ENCODE measurements around the gene ZBTB46. TPM values are rescaled to one million over a fixed set of nuclear protein-coding genes. Genes with fewer than 3 reads are reported as not detected.
A peak's percentile ranks its signal among the peaks of the same experiment; 100 is the strongest.

The ZBTB46 gene
- total and polyA plus RNA-seq, 5 experiments from 2014 or later, result 0.06 to 0.08 (median 0.06) TPM; not detected in 2

DNA sequence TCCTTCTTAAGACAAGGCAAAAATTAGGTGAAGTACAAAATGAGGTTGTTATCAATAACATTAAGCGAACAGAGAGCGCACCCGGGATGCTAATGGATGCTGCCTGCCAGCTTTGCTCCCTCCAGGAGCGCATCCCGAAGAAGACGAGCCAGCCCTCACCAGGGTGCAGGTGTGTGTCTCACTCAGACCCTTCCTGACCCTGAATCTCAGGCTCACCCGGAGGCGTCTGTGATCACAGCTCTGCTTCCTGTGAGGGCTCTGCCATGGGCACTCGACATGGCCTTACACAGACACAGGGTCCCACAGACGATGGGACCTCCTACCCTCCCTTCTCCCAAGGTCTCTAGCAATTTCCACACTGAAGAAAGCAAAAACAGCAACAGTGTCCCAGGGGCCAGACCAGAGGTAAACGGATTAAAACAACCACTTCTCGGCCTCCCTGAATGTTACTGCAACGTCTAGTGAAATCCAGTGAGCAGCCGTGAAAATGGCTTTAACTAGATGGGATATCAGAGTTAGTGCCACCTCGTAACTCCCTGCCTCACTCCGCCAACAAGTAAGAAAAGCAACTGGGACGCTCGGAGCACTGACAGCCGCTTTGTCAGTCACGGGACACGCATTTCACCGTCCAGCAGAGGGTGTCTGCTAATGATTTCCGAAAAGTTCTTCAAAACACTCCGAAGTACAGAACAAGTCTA is 11.7 kb downstream of the ZBTB46 start:
- peak overlapping the region in 6 of 10 donors; percentile 0 to 57 (median 26) for H3K4me3 Mint-ChIP-seq
- DNase-seq, result no peak

DNA sequence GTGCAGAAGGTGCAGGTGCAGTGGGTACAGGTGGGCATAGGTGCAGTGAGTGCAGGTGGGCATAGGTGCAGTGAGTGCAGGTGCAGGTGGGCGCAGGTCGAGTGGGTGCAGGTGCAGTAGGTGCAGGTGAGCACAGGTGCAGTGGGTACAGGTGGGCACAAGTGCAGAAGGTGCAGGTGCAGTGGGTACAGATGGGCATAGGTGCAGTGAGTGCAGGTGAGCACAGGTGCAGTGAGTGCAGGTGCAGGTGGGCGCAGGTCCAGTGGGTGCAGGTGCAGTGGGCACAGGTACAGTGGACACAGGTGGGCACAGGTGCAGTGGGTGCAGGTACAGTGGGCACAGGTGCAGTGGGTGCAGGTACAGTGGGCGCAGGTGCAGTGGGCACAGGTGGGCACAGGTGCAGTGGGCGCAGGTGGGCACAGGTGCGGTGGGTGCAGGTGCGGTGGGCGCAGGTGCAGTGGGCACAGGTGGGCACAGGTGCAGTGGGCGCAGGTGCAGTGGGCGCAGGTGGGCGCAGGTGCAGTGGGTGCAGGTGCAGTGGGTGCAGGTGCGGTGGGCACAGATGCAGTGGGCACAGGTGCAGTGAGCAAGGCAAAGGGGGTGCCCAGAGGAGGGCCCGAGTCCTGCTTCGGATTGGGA is 15.3 kb downstream of the ZBTB46 start:
- peak overlapping the region in 1 of 10 donors; percentile 79 for H3K27ac Mint-ChIP-seq
- no peaks in the 10 kb centered on the region for H3K27me3 Mint-ChIP-seq
- H3K36me3 Mint-ChIP-seq, result no peaks in the 10 kb centered on the region
- DNase-seq (no peak), ATAC-seq (no peak)
- peak overlapping the region in 1 of 10 donors; percentile 64 for H3K4me3 Mint-ChIP-seq
- no peaks in the 10 kb centered on the region for H3K9me3 Mint-ChIP-seq
- H3K4me1 Mint-ChIP-seq, result peaks cover 0 to 7% (median 1%) of the 10 kb centered on the region in 4 donors
- POLR2A ChIA-PET, result no interaction called here

More for the DNA sequence above, 11.7 kb downstream of the ZBTB46 start:
- peaks cover 0 to 7% (median 1%) of the 10 kb centered on the region in 4 donors for H3K4me1 Mint-ChIP-seq
- no peaks in the 10 kb centered on the region for H3K9me3 Mint-ChIP-seq
- POLR2A ChIA-PET, result interaction anchor here (0.6 kb wide), 1 partner anchor 26 kb away, joined by 3 read pairs; no protein-coding TSS in a partner anchor
- H3K27me3 Mint-ChIP-seq, result peaks cover 3 to 12% (median 4%) of the 10 kb centered on the region in 5 donors
- H3K36me3 Mint-ChIP-seq, result no peaks in the 10 kb centered on the region
- no peak for ATAC-seq
- H3K27ac Mint-ChIP-seq, result peak overlapping the region in 8 of 10 donors; percentile 30 to 82 (median 62)

DNA sequence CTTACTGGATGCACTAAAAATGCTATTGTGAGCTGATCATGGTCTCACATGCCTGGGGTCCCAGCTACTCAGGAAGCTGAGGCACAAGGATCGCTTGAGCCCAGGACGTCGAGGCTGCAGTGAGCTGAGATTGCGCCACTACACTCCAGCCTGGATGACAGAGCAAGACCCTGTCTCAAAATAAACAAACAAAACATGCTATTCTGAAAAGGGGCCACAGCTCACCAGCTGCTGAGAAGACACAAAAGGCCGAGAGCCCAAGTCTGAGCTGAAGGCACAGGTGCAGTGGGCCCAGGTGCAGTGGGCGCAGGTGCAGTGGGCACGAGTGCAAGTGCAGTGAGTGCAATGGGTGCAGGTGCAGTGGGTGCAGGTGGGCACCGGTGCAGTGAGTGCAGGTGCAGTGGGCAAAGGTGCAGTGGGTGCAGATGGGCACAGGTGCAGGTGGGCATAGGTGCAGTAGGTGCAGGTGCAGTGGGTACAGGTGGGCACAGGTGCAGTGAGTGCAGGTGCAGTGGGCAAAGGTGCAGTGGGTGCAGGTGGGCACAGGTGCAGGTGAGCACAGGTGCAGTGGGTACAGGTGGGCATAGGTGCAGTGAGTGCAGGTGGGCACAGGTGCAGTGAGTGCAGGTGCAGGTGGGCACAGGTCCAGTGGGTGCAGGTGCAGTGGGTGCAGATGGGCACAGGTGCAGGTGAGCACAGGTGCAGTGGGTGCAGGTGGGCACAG is 16.0 kb downstream of the ZBTB46 start:
- DNase-seq, result no peak
- Mint-ChIP-seq H3K9me3 (no peaks in the 10 kb centered on the region), H3K27me3 (no peaks in the 10 kb centered on the region), H3K4me3 (no peak overlapping the region), H3K36me3 (no peaks in the 10 kb centered on the region), H3K4me1 (peaks cover 0 to 7% (median 1%) of the 10 kb centered on the region in 4 donors), H3K27ac (peak overlapping the region in 1 of 10 donors; percentile 79)
- POLR2A ChIA-PET, result interaction anchor here (0.5 kb wide), 1 partner anchor 146 kb away, joined by 3 read pairs; no protein-coding TSS in a partner anchor
- ATAC-seq, result no peak

DNA sequence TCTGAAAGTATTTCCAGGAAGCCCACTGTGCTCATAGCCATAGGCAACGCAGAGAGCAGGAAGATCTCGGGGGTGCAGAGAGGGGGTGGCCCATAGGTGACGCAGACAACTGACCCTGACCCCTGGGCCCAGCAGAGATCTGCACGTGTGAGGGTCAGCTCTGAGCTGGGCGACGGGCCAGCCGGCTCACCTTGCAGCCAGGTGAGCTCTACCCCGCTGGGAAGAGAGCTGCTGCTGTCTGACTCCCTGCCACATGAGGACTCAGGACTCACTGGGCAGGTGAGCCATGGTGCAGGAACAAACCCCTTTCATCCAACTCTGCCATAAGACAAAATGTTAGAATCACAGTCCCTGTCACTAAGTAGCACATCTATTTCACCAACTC is 19.6 kb downstream of the ZBTB46 start:
- Mint-ChIP-seq H3K27ac (no peak overlapping the region), H3K27me3 (no peaks in the 10 kb centered on the region), H3K36me3 (no peaks in the 10 kb centered on the region), H3K9me3 (no peaks in the 10 kb centered on the region), H3K4me3 (no peak overlapping the region), H3K4me1 (no peaks in the 10 kb centered on the region)
- DNase-seq, result no peak
- no peak for ATAC-seq
- POLR2A ChIA-PET, result no interaction called here

DNA sequence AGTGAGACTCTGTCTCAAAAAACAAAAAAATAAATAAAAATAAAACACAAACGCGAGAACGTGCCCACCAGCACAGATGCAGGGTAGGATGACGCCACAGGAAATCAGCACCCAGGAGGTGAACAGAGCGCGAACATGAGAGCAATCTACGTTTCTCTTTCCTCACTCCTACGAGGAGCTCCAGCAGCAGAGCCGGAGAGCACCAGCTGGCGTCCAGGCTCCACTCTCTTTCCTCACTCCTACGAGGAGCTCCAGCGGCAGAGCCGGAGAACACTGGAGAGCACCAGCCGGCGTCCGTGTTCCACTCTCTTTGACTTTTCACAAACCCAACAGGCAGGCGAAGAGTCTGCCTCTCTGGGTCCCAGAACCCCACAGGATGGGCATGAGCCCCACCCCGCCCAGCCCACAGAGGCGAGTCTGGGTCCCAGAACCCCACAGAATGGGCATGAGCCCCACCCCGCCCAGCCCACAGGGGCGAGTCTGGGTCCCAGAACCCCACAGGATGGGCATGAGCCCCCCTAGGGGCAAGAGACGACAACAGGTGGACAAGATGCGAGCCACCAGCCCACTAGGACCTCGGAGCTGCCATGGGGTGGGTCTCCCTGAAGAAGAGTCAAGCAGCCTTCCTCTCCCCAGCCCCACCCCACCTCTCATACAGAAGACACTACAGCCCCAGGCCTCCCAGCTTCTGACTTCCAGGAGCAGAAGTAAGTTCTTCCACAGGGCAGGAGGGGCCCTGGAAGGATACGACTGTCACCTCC is 20.2 kb downstream of the ZBTB46 start:
- no peaks in the 10 kb centered on the region for H3K27me3 Mint-ChIP-seq
- no peak overlapping the region for H3K4me3 Mint-ChIP-seq
- H3K9me3 Mint-ChIP-seq, result no peaks in the 10 kb centered on the region
- DNase-seq, result no peak
- ATAC-seq, result no peak
- no peaks in the 10 kb centered on the region for H3K4me1 Mint-ChIP-seq
- POLR2A ChIA-PET, result no interaction called here
- no peak overlapping the region for H3K27ac Mint-ChIP-seq
- H3K36me3 Mint-ChIP-seq, result no peaks in the 10 kb centered on the region

DNA sequence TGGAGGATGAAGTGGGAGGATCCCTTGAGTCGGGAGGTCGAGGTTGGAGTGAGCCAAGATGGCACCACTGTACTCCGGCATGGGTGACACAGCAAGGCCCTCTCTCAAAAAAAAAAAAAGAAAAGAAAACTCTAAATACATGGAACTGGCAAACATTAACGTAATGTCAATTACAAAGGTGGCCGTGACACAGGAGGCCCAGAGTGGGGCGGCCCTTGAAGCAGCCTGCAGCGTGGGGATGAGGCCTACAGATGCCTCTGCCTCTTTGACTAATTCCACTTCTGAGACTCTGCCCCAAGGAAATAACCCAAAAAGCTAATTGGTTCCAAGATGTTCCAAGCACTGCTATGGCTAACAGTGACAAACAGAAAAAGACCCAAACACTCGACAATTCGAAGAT is 21.2 kb downstream of the ZBTB46 start:
- ATAC-seq (no peak), DNase-seq (no peak)
- POLR2A ChIA-PET, result no interaction called here
- H3K4me3 Mint-ChIP-seq, result no peak overlapping the region
- no peaks in the 10 kb centered on the region for H3K36me3 Mint-ChIP-seq
- H3K9me3 Mint-ChIP-seq, result no peaks in the 10 kb centered on the region
- H3K27ac Mint-ChIP-seq, result no peak overlapping the region
- H3K27me3 Mint-ChIP-seq, result peaks cover 0 to 4% (median 0%) of the 10 kb centered on the region in 5 donors
- H3K4me1 Mint-ChIP-seq, result no peaks in the 10 kb centered on the region

DNA sequence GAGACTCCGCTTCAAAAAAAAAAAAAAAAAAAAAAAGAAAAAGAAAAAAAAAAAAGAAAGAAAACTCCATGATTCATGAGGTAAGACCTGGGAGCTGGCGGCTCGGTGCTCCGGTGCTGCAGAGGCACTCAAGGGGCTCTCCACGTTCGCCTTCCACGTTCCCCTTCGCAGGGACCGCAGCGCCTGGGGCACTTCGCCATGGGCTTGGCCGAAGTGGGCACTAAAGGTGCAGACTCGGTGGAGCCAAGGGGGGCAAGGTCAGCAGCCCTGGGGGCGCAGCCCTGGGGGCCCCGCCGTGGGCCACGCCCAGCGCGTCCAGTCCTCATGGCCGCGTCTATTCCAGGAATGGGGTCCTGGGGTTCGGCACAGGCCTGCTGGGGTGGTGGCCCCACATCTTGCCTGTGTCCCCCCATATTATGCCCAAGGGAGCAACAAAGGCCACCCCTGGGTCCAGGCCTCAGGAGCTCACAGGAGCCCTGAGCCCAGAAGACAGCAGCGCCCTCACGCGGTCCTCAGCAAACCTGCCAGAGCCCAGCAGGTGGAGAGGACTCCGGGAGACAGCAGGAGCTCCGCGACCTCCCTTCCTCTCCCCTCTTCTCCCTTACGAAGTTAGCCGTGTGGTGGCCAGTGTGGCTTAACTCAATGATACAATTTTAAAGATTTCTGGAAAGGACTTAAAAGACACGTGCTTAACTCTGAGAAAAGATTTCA is 21.9 kb downstream of the ZBTB46 start:
- POLR2A ChIA-PET, result no interaction called here
- Mint-ChIP-seq H3K4me1 (peaks cover 2 to 4% (median 2%) of the 10 kb centered on the region in 4 donors), H3K4me3 (no peak overlapping the region), H3K27me3 (peaks cover 2 to 10% (median 4%) of the 10 kb centered on the region in 5 donors), H3K27ac (no peak overlapping the region), H3K9me3 (no peaks in the 10 kb centered on the region), H3K36me3 (no peaks in the 10 kb centered on the region)
- no peak for DNase-seq
- no peak for ATAC-seq

DNA sequence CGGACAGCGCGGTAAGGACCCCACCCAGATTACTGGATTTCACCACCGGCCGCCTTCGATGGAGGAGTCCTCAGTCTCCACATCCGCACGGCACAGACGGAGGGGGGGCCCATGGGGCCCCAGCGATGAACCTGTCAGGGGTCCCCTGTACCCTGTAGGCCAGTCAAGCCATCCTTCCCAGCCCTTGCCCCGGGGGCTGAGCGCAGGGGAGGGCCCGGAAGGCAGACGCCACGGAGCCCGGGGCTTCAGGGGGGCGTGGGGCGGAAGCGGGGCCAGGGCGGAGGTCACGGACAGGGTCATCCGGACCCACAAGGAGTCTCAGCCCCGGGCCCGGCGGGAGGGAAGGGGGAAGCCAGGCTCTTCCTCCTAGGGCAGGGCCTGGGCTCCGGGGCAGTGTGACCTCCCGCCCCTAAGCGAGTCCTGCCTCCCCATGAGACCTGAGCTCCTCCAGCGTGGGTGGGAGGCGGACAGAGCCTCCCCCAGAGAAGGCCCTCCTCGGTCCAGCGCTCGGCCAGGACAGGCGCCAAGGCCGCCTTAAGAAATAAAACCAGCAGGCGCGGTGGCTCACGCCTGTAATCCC is 22.8 kb downstream of the ZBTB46 start:
- POLR2A ChIA-PET, result no interaction called here
- H3K4me1 Mint-ChIP-seq, result peaks cover 5 to 12% (median 7%) of the 10 kb centered on the region in 4 donors
- H3K27ac Mint-ChIP-seq, result no peak overlapping the region

DNA sequence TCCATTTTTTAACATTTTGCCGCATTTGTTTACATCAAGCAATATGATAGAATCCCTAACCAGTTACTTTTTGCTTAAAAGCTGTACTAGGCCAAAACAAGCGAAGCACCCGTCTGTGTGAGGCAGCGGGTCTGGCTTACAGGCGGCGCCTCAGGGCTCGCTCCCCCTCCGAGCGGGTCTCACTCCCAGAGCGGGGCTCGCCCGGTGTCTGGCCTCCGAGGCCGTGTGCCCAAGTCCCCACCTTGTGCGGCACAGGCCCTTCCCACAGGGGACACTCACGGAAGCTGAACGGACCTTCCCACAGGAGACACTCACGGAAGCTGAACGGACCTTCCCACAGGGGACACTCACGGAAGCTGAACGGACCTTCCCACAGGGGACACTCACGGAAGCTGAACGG is 23.4 kb downstream of the ZBTB46 start:
- POLR2A ChIA-PET, result no interaction called here

More for the DNA sequence above, 22.8 kb downstream of the ZBTB46 start:
- no peaks in the 10 kb centered on the region for H3K9me3 Mint-ChIP-seq
- DNase-seq (no peak), ATAC-seq (no peak)
- H3K27me3 Mint-ChIP-seq, result peaks cover 2 to 18% (median 10%) of the 10 kb centered on the region in 5 donors
- H3K36me3 Mint-ChIP-seq, result no peaks in the 10 kb centered on the region
- H3K4me3 Mint-ChIP-seq, result no peak overlapping the region

DNA sequence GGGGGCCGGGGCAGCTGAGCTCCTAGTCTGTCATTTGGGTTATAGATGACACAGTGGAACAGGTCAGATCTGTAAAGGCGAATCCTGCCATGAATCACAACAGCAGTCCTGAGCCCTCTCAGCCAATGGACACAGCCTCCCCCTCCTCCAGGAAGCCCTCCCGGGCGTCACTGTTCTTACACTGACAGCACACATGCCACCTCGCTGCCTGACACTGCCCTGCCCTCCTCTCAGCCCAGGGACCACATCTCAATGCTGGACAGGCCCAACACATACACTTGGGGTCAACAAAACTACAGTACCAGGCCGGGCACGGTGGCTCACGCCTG is 26.8 kb downstream of the ZBTB46 start:
- Mint-ChIP-seq H3K36me3 (no peaks in the 10 kb centered on the region), H3K27ac (peak overlapping the region in 2 of 10 donors; percentile 74 to 91), H3K4me1 (peaks cover 5 to 12% (median 7%) of the 10 kb centered on the region in 4 donors), H3K9me3 (no peaks in the 10 kb centered on the region), H3K27me3 (peaks cover 4 to 35% (median 10%) of the 10 kb centered on the region in 5 donors), H3K4me3 (peak overlapping the region in 3 of 10 donors; percentile 31 to 49 (median 37))
- DNase-seq, result peak in 1 of 10 donors; percentile 47
- ATAC-seq, result no peak
- POLR2A ChIA-PET, result no interaction called here

More for the DNA sequence above, 23.4 kb downstream of the ZBTB46 start:
- no peaks in the 10 kb centered on the region for H3K36me3 Mint-ChIP-seq
- peaks cover 2 to 22% (median 10%) of the 10 kb centered on the region in 5 donors for H3K27me3 Mint-ChIP-seq
- no peak for ATAC-seq
- no peaks in the 10 kb centered on the region for H3K9me3 Mint-ChIP-seq
- no peak overlapping the region for H3K27ac Mint-ChIP-seq
- H3K4me3 Mint-ChIP-seq, result no peak overlapping the region
- DNase-seq, result no peak
- peaks cover 5 to 12% (median 7%) of the 10 kb centered on the region in 4 donors for H3K4me1 Mint-ChIP-seq

DNA sequence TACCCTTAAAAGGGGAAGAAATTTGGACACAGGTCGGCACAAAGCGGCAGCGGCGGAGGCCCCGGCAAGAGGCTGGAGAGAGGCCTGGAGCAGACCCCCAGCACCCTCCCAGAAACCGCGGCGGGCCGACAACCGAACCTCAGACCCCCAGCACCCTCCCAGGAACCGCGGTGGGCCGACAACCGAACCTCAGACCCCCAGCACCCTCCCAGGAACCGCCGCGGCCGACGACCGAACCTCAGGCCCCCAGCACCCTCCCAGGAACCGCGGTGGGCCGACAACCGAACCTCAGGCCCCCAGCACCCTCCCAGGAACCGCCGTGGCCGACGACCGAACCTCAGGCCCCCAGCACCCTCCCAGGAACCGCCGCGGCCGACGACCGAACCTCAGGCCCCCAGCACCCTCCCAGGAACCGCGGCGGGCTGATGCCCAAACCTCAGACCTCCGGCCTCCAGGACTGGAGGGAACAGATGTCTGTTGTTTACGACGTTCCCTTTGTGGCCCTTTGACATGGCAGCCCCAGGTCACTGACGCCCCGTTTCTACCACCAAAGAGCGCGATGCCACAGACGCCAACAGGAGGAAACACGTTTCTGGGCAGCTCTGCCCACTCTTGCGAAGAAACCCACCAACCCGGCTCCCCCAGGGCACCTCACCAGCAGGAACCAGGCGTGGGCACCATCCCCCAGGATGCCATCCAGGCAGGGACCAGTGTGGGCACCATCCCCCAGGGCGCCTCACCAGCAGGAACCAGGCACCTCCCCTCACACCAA is 28.4 kb downstream of the ZBTB46 start:
- POLR2A ChIA-PET, result no interaction called here
- H3K4me3 Mint-ChIP-seq, result no peak overlapping the region
- no peak overlapping the region for H3K27ac Mint-ChIP-seq
- H3K36me3 Mint-ChIP-seq, result no peaks in the 10 kb centered on the region
- H3K4me1 Mint-ChIP-seq, result peaks cover 5 to 12% (median 7%) of the 10 kb centered on the region in 4 donors
- ATAC-seq (no peak), DNase-seq (peak in 1 of 10 donors; percentile 11)
- peaks cover 4 to 35% (median 10%) of the 10 kb centered on the region in 5 donors for H3K27me3 Mint-ChIP-seq
- no peaks in the 10 kb centered on the region for H3K9me3 Mint-ChIP-seq

Data from naive thymus-derived CD8-positive, alpha-beta T cell (primary cell).